DOHH2 (cell line): ENCODE measurements around the gene C13orf46.

ENCODE experiments used
- H3F3A ChIP-seq: fragments of 200-600 bp; sonication (generic), shearing (Covaris generic); 2 replicates; pipeline ENCODE4 v1.6.0; 2016; ENCODE audit warnings: antibody characterized with exemption, mild to moderate bottlenecking; ENCODE audit not compliant: control insufficient read depth, insufficient read depth
- H3K27ac ChIP-seq: fragments of 200-600 bp; sonication (generic); 2 replicates; pipeline ENCODE4 v1.5.1; 2014; ENCODE audit warnings: low read depth, mild to moderate bottlenecking, low read length, moderate library complexity
- H3K27me3 ChIP-seq: fragments of 200-600 bp; sonication (generic); 2 replicates; pipeline ENCODE4 v1.6.1; 2014; ENCODE audit warnings: mild to moderate bottlenecking, low read length, mixed read lengths; ENCODE audit not compliant: control insufficient read depth
- H3K36me3 ChIP-seq: fragments of 200-600 bp; sonication (generic); 2 replicates; pipeline ENCODE4 v1.6.1; 2014; ENCODE audit warnings: mild to moderate bottlenecking, low read length, moderate library complexity, mixed read lengths; ENCODE audit not compliant: control insufficient read depth
- H3K4me1 ChIP-seq: fragments of 200-600 bp; sonication (generic); 2 replicates; pipeline ENCODE4 v1.6.1; 2014; ENCODE audit warnings: mild to moderate bottlenecking, low read length, mixed read lengths; ENCODE audit not compliant: control insufficient read depth
- H3K4me2 ChIP-seq: fragments of 200-600 bp; sonication (generic); 2 replicates; pipeline ENCODE4 v1.6.0; 2014; ENCODE audit warnings: mild to moderate bottlenecking, low read length, moderate library complexity
- H3K4me3 ChIP-seq: fragments of 200-600 bp; sonication (generic); 2 replicates; pipeline ENCODE4 v1.5.1; 2014; ENCODE audit warnings: mild to moderate bottlenecking, low read length, mixed read lengths
- H3K79me2 ChIP-seq: fragments of 200-600 bp; sonication (generic); 2 replicates; pipeline ENCODE4 v1.6.1; 2014; ENCODE audit warnings: mild to moderate bottlenecking, low read length, mixed read lengths; ENCODE audit not compliant: control insufficient read depth
- H3K9me2 ChIP-seq: fragments of 200-600 bp; sonication (generic); replicated peaks from 2 replicates; pipeline ENCODE4 v1.6.1; 2014; ENCODE audit warnings: mild to moderate bottlenecking, low read length, mixed read lengths; ENCODE audit not compliant: control insufficient read depth
- H3K9me3 ChIP-seq: fragments of 200-600 bp; sonication (generic); 2 replicates; pipeline ENCODE4 v1.6.1; 2014; ENCODE audit warnings: antibody characterized with exemption, low read length, mixed read lengths; ENCODE audit not compliant: control insufficient read depth, insufficient read depth
- H4K20me1 ChIP-seq: fragments of 200-600 bp; sonication (generic); 2 replicates; pipeline ENCODE4 v1.6.0; 2014; ENCODE audit warnings: low read depth, mild to moderate bottlenecking, antibody characterized with exemption, low read length, moderate library complexity; ENCODE audit not compliant: control insufficient read depth, insufficient read depth
- CTCF ChIP-seq: fragments of 200-600 bp; sonication (generic); IDR thresholded peaks from one replicate; pipeline ENCODE4 v1.5.1; 2014; ENCODE audit warnings: antibody characterized with exemption, mild to moderate bottlenecking, low read depth, low read length; ENCODE audit not compliant: poor library complexity, severe bottlenecking
- EZH2phosphoT487 ChIP-seq: fragments of 200-600 bp; sonication (generic); IDR thresholded peaks from 2 replicates; pipeline ENCODE4 v1.6.1; 2017; ENCODE audit warnings: borderline replicate concordance, mild to moderate bottlenecking, antibody characterized with exemption, low read length, moderate library complexity, mixed read lengths

Gene C13orf46

GRCh38 chr13:113922412-113923118 lies 51.3 kb downstream of the C13orf46 start:
- Histone ChIP-seq H3K79me2 (no peaks in the 10 kb centered on the region), H4K20me1 (no peaks in the 10 kb centered on the region), H3K36me3 (no peaks in the 10 kb centered on the region), H3K27ac (no peak overlapping the region), H3K4me2 (no peak overlapping the region), H3K9me2 (no peaks in the 10 kb centered on the region), H3K27me3 (no peaks in the 10 kb centered on the region), H3F3A (no peaks in the 10 kb centered on the region), H3K4me3 (no peak overlapping the region), H3K4me1 (no peaks in the 10 kb centered on the region), H3K9me3 (0 out of 2 replicates have a peak, but pooled peaks cover 4% of the 10 kb centered on the region)
- no peak for TF ChIP-seq EZH2phosphoT487

- Histone ChIP-seq H3K27me3 (no peaks in the 10 kb centered on the region), H3F3A (no peaks in the 10 kb centered on the region), H3K4me3 (no peak overlapping the region), H3K36me3 (no peaks in the 10 kb centered on the region), H3K9me2 (no peaks in the 10 kb centered on the region), H4K20me1 (no peaks in the 10 kb centered on the region), H3K79me2 (no peaks in the 10 kb centered on the region), H3K27ac (no peak overlapping the region), H3K9me3 (0 out of 2 replicates have a peak, but pooled peaks cover 4% of the 10 kb centered on the region), H3K4me2 (no peak overlapping the region), H3K4me1 (no peaks in the 10 kb centered on the region)
- TF ChIP-seq EZH2phosphoT487: no peak
- no peak for TF ChIP-seq CTCF
Measured at GRCh38 chr13:113921763-113922162, 52.1 kb downstream of the C13orf46 start.

- Histone ChIP-seq H3K4me1 (no peaks in the 10 kb centered on the region), H3K9me3 (0 out of 2 replicates have a peak, but pooled peaks cover 4% of the 10 kb centered on the region), H3F3A (no peaks in the 10 kb centered on the region), H3K9me2 (no peaks in the 10 kb centered on the region), H4K20me1 (no peaks in the 10 kb centered on the region), H3K27ac (no peak overlapping the region), H3K79me2 (no peaks in the 10 kb centered on the region), H3K27me3 (no peaks in the 10 kb centered on the region), H3K36me3 (no peaks in the 10 kb centered on the region), H3K4me2 (no peak overlapping the region), H3K4me3 (no peak overlapping the region)
- TF ChIP-seq EZH2phosphoT487 (no peak), CTCF (no peak)
Measured at GRCh38 chr13:113920606-113921286, 53.1 kb downstream of the C13orf46 start.
